Vagina (tissue), 2 donors: Measurements from ENCODE around the gene OPN4.

ENCODE experiments used
- POLR2A ChIP-seq, 2 donors: fragments of 450-650 bp; IDR thresholded peaks; one replicate each; pipeline ENCODE4 v1.6.1; 2017; ENCODE audit warnings: antibody characterized with exemption in 2 of 2, mild to moderate bottlenecking in 2 of 2, moderate library complexity in 2 of 2
- POLR2AphosphoS5 ChIP-seq, 2 donors: sonication (generic); formaldehyde crosslinking; IDR thresholded peaks; one replicate each; pipeline ENCODE4 v1.9.0; 2017; ENCODE audit warnings: antibody characterized with exemption in 2 of 2, mild to moderate bottlenecking in 2 of 2, low read depth in 1 of 2; ENCODE audit not compliant: insufficient read depth in 1 of 2
- TF ChIP-seq, protein P1 (sequence below), 3 experiments: fragments of 450-650 bp in 2 of 3; fragments of 200-600 bp in 1 of 3; sonication (generic) in 1 of 3; IDR thresholded peaks; one replicate each; pipeline ENCODE4 v1.5.1; 2017 to 2019; ENCODE audit warnings: antibody characterized with exemption in 3 of 3, mild to moderate bottlenecking in 2 of 3, moderate library complexity in 2 of 3

DNA sequence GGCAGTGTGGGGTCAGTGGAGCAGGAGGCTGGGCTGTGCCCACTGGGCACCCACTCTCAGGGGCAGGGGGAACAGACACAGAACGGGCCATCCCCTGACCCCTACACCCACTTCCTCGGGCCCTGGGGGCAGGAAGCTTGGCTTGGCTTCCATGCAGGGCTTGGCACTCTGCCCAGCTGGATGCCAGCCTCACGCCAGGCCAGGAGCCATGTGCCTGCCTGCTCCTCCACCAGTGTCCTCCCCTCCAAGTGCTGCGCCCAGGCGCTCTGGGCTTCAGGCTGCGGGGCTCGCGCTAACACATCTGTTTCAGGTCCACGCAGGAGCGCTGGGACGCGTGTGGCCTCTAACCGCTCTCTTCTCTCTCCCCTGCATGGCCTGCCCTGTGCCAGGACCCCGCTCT, 26.7 kb downstream of the OPN4 start:
- TF ChIP-seq, protein P1, sequence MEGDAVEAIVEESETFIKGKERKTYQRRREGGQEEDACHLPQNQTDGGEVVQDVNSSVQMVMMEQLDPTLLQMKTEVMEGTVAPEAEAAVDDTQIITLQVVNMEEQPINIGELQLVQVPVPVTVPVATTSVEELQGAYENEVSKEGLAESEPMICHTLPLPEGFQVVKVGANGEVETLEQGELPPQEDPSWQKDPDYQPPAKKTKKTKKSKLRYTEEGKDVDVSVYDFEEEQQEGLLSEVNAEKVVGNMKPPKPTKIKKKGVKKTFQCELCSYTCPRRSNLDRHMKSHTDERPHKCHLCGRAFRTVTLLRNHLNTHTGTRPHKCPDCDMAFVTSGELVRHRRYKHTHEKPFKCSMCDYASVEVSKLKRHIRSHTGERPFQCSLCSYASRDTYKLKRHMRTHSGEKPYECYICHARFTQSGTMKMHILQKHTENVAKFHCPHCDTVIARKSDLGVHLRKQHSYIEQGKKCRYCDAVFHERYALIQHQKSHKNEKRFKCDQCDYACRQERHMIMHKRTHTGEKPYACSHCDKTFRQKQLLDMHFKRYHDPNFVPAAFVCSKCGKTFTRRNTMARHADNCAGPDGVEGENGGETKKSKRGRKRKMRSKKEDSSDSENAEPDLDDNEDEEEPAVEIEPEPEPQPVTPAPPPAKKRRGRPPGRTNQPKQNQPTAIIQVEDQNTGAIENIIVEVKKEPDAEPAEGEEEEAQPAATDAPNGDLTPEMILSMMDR (IDR thresholded peaks at IDR 0.05) = no peak
- TF ChIP-seq POLR2A (IDR thresholded peaks at IDR 0.05) (no peak), POLR2AphosphoS5 (IDR thresholded peaks at IDR 0.05; ENCODE audit: insufficient read depth in 1 of 2, low read depth in 1 of 2) (no peak)
